HG02678 (cell line): ENCODE measurements around the gene ADGRL3.
"Not testable (repeated sequence)": the region's sequence is repeated elsewhere in the genome, so short reads cannot be mapped to it uniquely, and the experiment has no call there.

Experiments used
- ATAC-seq: cut with Tn5 transposase; IDR thresholded peaks from one replicate; pipeline ENCODE4 v1.9.1; 2021; ENCODE audit warnings: mild to moderate bottlenecking, moderate library complexity; ENCODE audit not compliant: unreplicated experiment

The ADGRL3 gene

GRCh38 chr4:61771056-61771455 lies 570.9 kb downstream of the ADGRL3 start:
- ATAC-seq, result no peak

GRCh38 chr4:61772126-61772525 lies 572.0 kb downstream of the ADGRL3 start:
- no peak for ATAC-seq

- no peak for ATAC-seq
Measured at GRCh38 chr4:61773655-61774245, 573.6 kb downstream of the ADGRL3 start.

GRCh38 chr4:61782133-61782532 lies 582.0 kb downstream of the ADGRL3 start:
- no peak for ATAC-seq

- peak; percentile 78 for ATAC-seq
Measured at GRCh38 chr4:61783050-61783449, 582.9 kb downstream of the ADGRL3 start.

- no peak for ATAC-seq
Measured at GRCh38 chr4:61785761-61786160, 585.6 kb downstream of the ADGRL3 start.

- ATAC-seq, result no peak
Measured at GRCh38 chr4:61786211-61786610, 586.1 kb downstream of the ADGRL3 start.

- no peak for ATAC-seq
Measured at GRCh38 chr4:61795998-61796397, 595.9 kb downstream of the ADGRL3 start.

GRCh38 chr4:61799794-61800193 lies 599.7 kb downstream of the ADGRL3 start:
- ATAC-seq, result no peak

- ATAC-seq, result no peak
Measured at GRCh38 chr4:61805227-61805626, 605.1 kb downstream of the ADGRL3 start.

- ATAC-seq, result no peak
Measured at GRCh38 chr4:61805979-61806378, 605.9 kb downstream of the ADGRL3 start.

- ATAC-seq, result no peak
Measured at GRCh38 chr4:61812171-61812570, 612.0 kb downstream of the ADGRL3 start.

GRCh38 chr4:61817071-61817470 lies 616.9 kb downstream of the ADGRL3 start:
- ATAC-seq, result no peak

GRCh38 chr4:61820136-61820535 lies 620.0 kb downstream of the ADGRL3 start:
- no peak for ATAC-seq

- ATAC-seq, result no peak
Measured at GRCh38 chr4:61824454-61824853, 624.3 kb downstream of the ADGRL3 start.

- no peak for ATAC-seq
Measured at GRCh38 chr4:61827907-61828391, 627.8 kb downstream of the ADGRL3 start.

- ATAC-seq, result no peak
Measured at GRCh38 chr4:61828960-61829359, 628.8 kb downstream of the ADGRL3 start.

- ATAC-seq, result no peak
Measured at GRCh38 chr4:61831987-61832386, 631.9 kb downstream of the ADGRL3 start.

GRCh38 chr4:61837395-61837794 lies 637.3 kb downstream of the ADGRL3 start:
- ATAC-seq, result no peak

- no peak for ATAC-seq
Measured at GRCh38 chr4:61838072-61838471, 637.9 kb downstream of the ADGRL3 start.

- no peak for ATAC-seq
Measured at GRCh38 chr4:61841714-61842113, 641.6 kb downstream of the ADGRL3 start.

GRCh38 chr4:61851126-61851525 lies 651.0 kb downstream of the ADGRL3 start:
- no peak for ATAC-seq

- not testable (repeated sequence) for ATAC-seq
Measured at GRCh38 chr4:61852105-61852504, 652.0 kb downstream of the ADGRL3 start.
